HEK293 (cell line): Measurements from ENCODE around the gene PRKCA.
A peak's percentile ranks its signal among the peaks of the same experiment; 100 is the strongest.

Source experiments
- CTCF ChIA-PET: fragments of 350-600 bp; formaldehyde crosslinking; extraction: SDS; loops from one replicate; lab custom pipeline; 2021; ENCODE audit warnings: antibody characterized with exemption; lab: Yijun Ruan, JAX
- POLR2A ChIA-PET: fragments of 300-600 bp; formaldehyde crosslinking; extraction: SDS; loops from one replicate; lab custom pipeline; 2020; ENCODE audit warnings: antibody characterized with exemption, inconsistent platforms; lab: Yijun Ruan, JAX
- H3K27ac ChIP-seq: fragments of 200-500 bp; sonication (Bioruptor generic); 2 replicates; pipeline ENCODE4 v1.5.1; 2014; ENCODE audit warnings: low read depth, low read length, control low read depth, inconsistent platforms; ENCODE audit errors: extremely low read depth
- H3K36me3 ChIP-seq, 2 experiments: fragments of 200-500 bp in 1 of 2; sonication (Bioruptor generic) in 1 of 2; 1 replicate in 1 of 2; 2 replicates in 1 of 2; pipeline ENCODE4 v1.5.1; 2014 to 2017; ENCODE audit warnings: inconsistent platforms in 2 of 2, low read length in 2 of 2; ENCODE audit not compliant: control insufficient read depth in 2 of 2, insufficient read depth in 1 of 2
- H3K4me1 ChIP-seq: fragments of 200-500 bp; sonication (Bioruptor generic); 2 replicates; pipeline ENCODE4 v1.5.1; 2014; ENCODE audit warnings: mild to moderate bottlenecking, low read length, inconsistent platforms; ENCODE audit not compliant: control insufficient read depth, insufficient read depth
- H3K4me3 ChIP-seq: 2 replicates; pipeline ENCODE4 v1.5.1; 2011; ENCODE audit warnings: low read depth, mild to moderate bottlenecking, control low read depth, low read length, moderate library complexity
- H3K9me3 ChIP-seq: fragments of 200-500 bp; sonication (Bioruptor generic); 2 replicates; pipeline ENCODE4 v1.5.1; 2014; ENCODE audit warnings: low read depth, low read length, inconsistent platforms; ENCODE audit not compliant: control insufficient read depth, insufficient read depth
- GLIS1 ChIP-seq: fragments of 450-650 bp; formaldehyde crosslinking; IDR thresholded peaks from 2 replicates; pipeline ENCODE4 v1.5.1; 2016; ENCODE audit warnings: missing biosample characterization, missing genetic modification characterization
- HOXC10 ChIP-seq: sonication (generic); formaldehyde crosslinking; IDR thresholded peaks from 2 replicates; pipeline ENCODE4 v1.8.1; 2023; ENCODE audit warnings: mild to moderate bottlenecking, missing genetic modification reagents
- KLF9 ChIP-seq: fragments of 450-650 bp; formaldehyde crosslinking; IDR thresholded peaks from 2 replicates; pipeline ENCODE4 v1.5.1; 2016; ENCODE audit warnings: missing biosample characterization, missing genetic modification characterization, low read depth
- PRDM10 ChIP-seq: fragments of 450-650 bp; formaldehyde crosslinking; IDR thresholded peaks from 2 replicates; pipeline ENCODE4 v1.5.1; 2016; ENCODE audit warnings: missing biosample characterization, missing genetic modification characterization
- ZBTB11 ChIP-seq: fragments of 450-650 bp; formaldehyde crosslinking; conservative IDR thresholded peaks from 2 replicates; pipeline ENCODE4 v1.5.1; 2016; ENCODE audit warnings: low read depth, missing biosample characterization, missing genetic modification characterization
- ZBTB26 ChIP-seq: fragments of 450-650 bp; formaldehyde crosslinking; optimal IDR thresholded peaks from 2 replicates; pipeline ENCODE3; 2016; ENCODE audit warnings: missing biosample characterization, mild to moderate bottlenecking, missing genetic modification characterization
- ZNF121 ChIP-seq: fragments of 450-650 bp; formaldehyde crosslinking; IDR thresholded peaks from 2 replicates; pipeline ENCODE4 v1.5.1; 2016; ENCODE audit warnings: missing biosample characterization, missing genetic modification characterization
- ZNF155 ChIP-seq: fragments of 450-650 bp; formaldehyde crosslinking; IDR thresholded peaks from 2 replicates; pipeline ENCODE4 v1.5.1; 2016; ENCODE audit warnings: missing biosample characterization, missing genetic modification characterization
- ZNF23 ChIP-seq: fragments of 450-650 bp; formaldehyde crosslinking; IDR thresholded peaks from 2 replicates; pipeline ENCODE4 v1.5.1; 2016; ENCODE audit warnings: missing biosample characterization, missing genetic modification characterization, borderline replicate concordance
- ZNF24 ChIP-seq: fragments of 450-650 bp; formaldehyde crosslinking; IDR thresholded peaks from 2 replicates; pipeline ENCODE4 v1.5.1; 2016; ENCODE audit warnings: missing biosample characterization, missing genetic modification characterization
- ZNF423 ChIP-seq: fragments of 450-650 bp; formaldehyde crosslinking; IDR thresholded peaks from 2 replicates; pipeline ENCODE4 v1.5.1; 2016; ENCODE audit warnings: missing biosample characterization, missing genetic modification characterization
- ZNF548 ChIP-seq: fragments of 450-650 bp; formaldehyde crosslinking; IDR thresholded peaks from 2 replicates; pipeline ENCODE4 v1.5.1; 2016; ENCODE audit warnings: missing biosample characterization, missing genetic modification characterization
- ZNF660 ChIP-seq: fragments of 450-650 bp; IDR thresholded peaks from 2 replicates; pipeline ENCODE4 v1.5.1; 2018; ENCODE audit warnings: missing biosample characterization, mild to moderate bottlenecking, missing genetic modification characterization
- ZNF664 ChIP-seq: fragments of 450-650 bp; formaldehyde crosslinking; IDR thresholded peaks from 2 replicates; pipeline ENCODE4 v1.5.1; 2016; ENCODE audit warnings: missing biosample characterization, missing genetic modification characterization
- TF ChIP-seq, protein P1 (sequence below): fragments of 450-650 bp; IDR thresholded peaks from 2 replicates; pipeline ENCODE4 v1.5.1; 2018; ENCODE audit warnings: missing biosample characterization, missing genetic modification characterization
- TF ChIP-seq, protein P2 (sequence below): fragments of 450-650 bp; formaldehyde crosslinking; IDR thresholded peaks from 2 replicates; pipeline ENCODE4 v1.5.1; 2017; ENCODE audit warnings: missing biosample characterization, missing genetic modification characterization

Gene PRKCA

DNA sequence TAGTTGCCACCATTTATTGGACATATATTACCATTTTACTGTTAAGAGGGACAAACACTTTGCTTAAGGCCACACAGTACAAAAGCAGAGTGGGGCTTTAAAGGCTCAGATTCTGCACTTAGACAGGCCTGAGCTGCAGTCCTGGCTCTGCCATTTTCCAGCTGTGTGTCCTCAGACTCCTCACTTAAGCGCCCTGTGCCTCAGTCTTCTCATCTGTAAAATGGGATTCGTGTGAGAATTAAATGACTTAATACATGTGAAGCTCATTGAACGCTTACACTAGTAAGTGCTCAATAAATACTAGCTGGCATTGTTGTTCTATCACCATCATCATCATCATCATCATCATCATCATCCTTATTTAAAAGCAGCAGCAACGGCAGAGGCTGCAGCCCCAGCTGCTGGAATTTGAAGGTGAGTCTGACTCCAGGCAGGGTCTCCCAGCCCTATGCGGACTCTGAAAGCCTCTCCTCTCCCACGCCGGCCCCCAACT lies 532.1 kb downstream of the PRKCA start:
- Histone ChIP-seq H3K36me3 (no peaks in the 10 kb centered on the region), H3K4me3 (peak overlapping the region; percentile 25), H3K9me3 (no peaks in the 10 kb centered on the region), H3K27ac (no peak overlapping the region), H3K4me1 (0 out of 2 replicates have a peak, but pooled peaks cover 3% of the 10 kb centered on the region)
- CTCF ChIA-PET, result no interaction called here
- TF ChIP-seq ZBTB11 (no peak), ZNF664 (peak; percentile 88), ZNF24 (tag by site-specific recombination) (0 out of 2 replicates have a peak, but pooled peaks have one; percentile 39)
- TF ChIP-seq, protein P1, sequence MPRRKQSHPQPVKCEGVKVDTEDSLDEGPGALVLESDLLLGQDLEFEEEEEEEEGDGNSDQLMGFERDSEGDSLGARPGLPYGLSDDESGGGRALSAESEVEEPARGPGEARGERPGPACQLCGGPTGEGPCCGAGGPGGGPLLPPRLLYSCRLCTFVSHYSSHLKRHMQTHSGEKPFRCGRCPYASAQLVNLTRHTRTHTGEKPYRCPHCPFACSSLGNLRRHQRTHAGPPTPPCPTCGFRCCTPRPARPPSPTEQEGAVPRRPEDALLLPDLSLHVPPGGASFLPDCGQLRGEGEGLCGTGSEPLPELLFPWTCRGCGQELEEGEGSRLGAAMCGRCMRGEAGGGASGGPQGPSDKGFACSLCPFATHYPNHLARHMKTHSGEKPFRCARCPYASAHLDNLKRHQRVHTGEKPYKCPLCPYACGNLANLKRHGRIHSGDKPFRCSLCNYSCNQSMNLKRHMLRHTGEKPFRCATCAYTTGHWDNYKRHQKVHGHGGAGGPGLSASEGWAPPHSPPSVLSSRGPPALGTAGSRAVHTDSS (tag by site-specific recombination), result peak; percentile 90
- POLR2A ChIA-PET, result no interaction called here

GRCh38 chr17:66834919-66835454 lies 532.6 kb downstream of the PRKCA start, which contains the start of gene CACNG5:
Gene CACNG5 (plus strand): TSS chr17:66835117. CDS start chr17:66877333, 42,216 bp downstream.
- Histone ChIP-seq H3K36me3 (no peaks in the 10 kb centered on the region), H3K9me3 (no peaks in the 10 kb centered on the region), H3K4me3 (peak within 1 kb of the TSS; percentile 25), H3K4me1 (0 out of 2 replicates have a peak, but pooled peaks cover 3% of the 10 kb centered on the region), H3K27ac (no peak within 1 kb of the TSS)
- POLR2A ChIA-PET, result interaction anchor here (0.8 kb wide), 1 partner anchor 388 kb away, joined by 3 read pairs; no protein-coding TSS in a partner anchor
- CTCF ChIA-PET, result no interaction called here
- TF ChIP-seq ZNF23 (tag by site-specific recombination) (no peak), KLF9 (tag by site-specific recombination) (peak; percentile 42; the same call in 1 of the 2 replicates), GLIS1 (tag by site-specific recombination) (peak; percentile 52), HOXC10 (no peak), ZNF121 (tag by site-specific recombination) (no peak), ZNF423 (tag by site-specific recombination) (no peak), ZNF660 (tag by site-specific recombination) (no peak), ZNF155 (tag by site-specific recombination) (no peak), ZNF548 (no peak), ZBTB26 (tag by site-specific recombination) (peak; percentile 23), PRDM10 (tag by site-specific recombination) (peak; percentile 24; the same call in 1 of the 2 replicates)
- TF ChIP-seq, protein P2, sequence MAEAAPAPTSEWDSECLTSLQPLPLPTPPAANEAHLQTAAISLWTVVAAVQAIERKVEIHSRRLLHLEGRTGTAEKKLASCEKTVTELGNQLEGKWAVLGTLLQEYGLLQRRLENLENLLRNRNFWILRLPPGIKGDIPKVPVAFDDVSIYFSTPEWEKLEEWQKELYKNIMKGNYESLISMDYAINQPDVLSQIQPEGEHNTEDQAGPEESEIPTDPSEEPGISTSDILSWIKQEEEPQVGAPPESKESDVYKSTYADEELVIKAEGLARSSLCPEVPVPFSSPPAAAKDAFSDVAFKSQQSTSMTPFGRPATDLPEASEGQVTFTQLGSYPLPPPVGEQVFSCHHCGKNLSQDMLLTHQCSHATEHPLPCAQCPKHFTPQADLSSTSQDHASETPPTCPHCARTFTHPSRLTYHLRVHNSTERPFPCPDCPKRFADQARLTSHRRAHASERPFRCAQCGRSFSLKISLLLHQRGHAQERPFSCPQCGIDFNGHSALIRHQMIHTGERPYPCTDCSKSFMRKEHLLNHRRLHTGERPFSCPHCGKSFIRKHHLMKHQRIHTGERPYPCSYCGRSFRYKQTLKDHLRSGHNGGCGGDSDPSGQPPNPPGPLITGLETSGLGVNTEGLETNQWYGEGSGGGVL (tag by site-specific recombination), result peak; percentile 55
